Neural progenitor cell (in vitro differentiated cells): ENCODE measurements around the gene HYAL3.

Experiments
- EZH2phosphoT487 ChIP-seq: fragments of 200-600 bp; sonication (generic); IDR thresholded peaks from 2 replicates; pipeline ENCODE4 v1.6.1; 2017; ENCODE audit warnings: antibody characterized with exemption
- TF ChIP-seq, protein P1 (sequence below): fragments of 200-600 bp; sonication (generic); IDR thresholded peaks from 2 replicates; pipeline ENCODE4 v1.5.1; 2017; ENCODE audit warnings: antibody characterized with exemption, mild to moderate bottlenecking

DNA sequence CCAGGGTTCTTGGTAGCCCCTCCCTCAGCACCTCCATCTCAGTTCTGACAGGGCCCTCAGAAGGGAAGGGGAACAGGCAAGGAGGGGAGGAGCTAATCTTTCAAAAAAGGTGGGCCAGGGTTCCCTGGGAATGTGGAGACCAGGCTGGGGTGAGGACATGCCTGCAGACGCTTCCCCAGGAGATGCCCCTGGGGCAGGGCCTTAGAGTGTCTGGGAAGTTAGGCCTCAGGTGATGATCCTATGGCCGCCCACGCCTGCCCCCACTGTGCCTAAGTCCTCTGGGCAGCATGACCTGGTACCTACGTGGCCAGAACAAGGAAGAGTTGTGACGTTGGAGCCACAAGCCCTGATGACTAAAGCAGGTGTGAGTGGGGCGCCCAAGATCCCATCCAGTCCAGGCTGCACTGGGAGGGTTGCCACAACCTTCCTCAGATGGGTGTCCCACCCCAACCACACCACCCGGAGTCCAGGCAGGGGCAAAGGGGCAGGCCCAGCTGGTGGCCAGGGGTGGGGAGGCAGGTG is 34.2 kb downstream of the HYAL3 start:
- TF ChIP-seq, protein P1, sequence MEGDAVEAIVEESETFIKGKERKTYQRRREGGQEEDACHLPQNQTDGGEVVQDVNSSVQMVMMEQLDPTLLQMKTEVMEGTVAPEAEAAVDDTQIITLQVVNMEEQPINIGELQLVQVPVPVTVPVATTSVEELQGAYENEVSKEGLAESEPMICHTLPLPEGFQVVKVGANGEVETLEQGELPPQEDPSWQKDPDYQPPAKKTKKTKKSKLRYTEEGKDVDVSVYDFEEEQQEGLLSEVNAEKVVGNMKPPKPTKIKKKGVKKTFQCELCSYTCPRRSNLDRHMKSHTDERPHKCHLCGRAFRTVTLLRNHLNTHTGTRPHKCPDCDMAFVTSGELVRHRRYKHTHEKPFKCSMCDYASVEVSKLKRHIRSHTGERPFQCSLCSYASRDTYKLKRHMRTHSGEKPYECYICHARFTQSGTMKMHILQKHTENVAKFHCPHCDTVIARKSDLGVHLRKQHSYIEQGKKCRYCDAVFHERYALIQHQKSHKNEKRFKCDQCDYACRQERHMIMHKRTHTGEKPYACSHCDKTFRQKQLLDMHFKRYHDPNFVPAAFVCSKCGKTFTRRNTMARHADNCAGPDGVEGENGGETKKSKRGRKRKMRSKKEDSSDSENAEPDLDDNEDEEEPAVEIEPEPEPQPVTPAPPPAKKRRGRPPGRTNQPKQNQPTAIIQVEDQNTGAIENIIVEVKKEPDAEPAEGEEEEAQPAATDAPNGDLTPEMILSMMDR, result no peak
- TF ChIP-seq EZH2phosphoT487, result no peak
